Measurements from ENCODE around the gene FBXW11.

The FBXW11 gene

DNA sequence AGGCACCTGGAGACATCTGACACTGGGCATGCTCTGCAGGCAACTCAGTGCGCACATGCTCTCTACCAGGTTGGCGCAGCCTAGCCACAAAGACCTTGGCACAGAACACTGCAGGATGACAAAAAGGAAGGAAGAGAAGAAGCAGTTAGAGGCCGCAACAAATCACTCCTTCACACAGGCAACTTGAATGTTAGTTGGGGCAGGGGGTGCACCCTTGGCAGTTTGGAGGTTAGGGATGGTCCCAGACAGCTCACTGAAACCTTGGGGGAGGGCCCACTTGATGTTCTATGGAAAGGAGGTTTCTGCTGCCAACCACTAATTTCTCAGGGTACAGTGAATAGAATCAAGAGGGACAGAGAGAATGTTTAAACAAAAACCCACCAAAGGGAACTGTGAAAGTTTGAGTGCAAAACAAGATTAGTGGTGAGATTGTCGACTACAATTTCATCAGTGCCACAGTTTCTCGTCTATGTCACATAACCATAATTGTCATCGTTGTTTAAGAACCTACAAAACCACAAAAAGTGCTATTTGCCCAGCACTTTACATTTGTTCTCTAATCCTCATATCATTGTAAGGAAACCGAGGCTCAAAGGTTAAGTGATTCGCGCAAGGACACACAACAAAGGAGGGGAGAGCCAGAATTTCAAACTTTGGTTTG lies 48.7 kb downstream of the FBXW11 start:
- Histone ChIP-seq H3K27me3 (ENCODE audit: control insufficient read depth, low read length) (no peaks in the 10 kb centered on the region), H3K9me2 (replicated peaks; ENCODE audit: control insufficient read depth, low read length) (no peaks in the 10 kb centered on the region), H3K9me3 (ENCODE audit: control insufficient read depth, insufficient read depth, low read length) (no peaks in the 10 kb centered on the region), H3K4me3 (ENCODE audit: low read length) (no peak overlapping the region), H3F3A (ENCODE audit: control insufficient read depth, insufficient read depth) (no peaks in the 10 kb centered on the region), H3K36me3 (ENCODE audit: control insufficient read depth, low read length) (no peaks in the 10 kb centered on the region), H3K79me2 (ENCODE audit: control insufficient read depth, low read length) (peaks cover 96% of the 10 kb centered on the region), H4K20me1 (ENCODE audit: control insufficient read depth, insufficient read depth, low read depth, low read length) (peaks cover 14% of the 10 kb centered on the region; the same call in 1 of the 2 replicates), H3K27ac (ENCODE audit: low read depth, low read length) (no peak overlapping the region), H3K4me1 (ENCODE audit: control insufficient read depth, low read length) (peaks cover 8% of the 10 kb centered on the region), H3K4me2 (ENCODE audit: low read length) (no peak overlapping the region)
- TF ChIP-seq EZH2phosphoT487 (IDR thresholded peaks at IDR 0.05; ENCODE audit: borderline replicate concordance, low read length): no peak

GRCh38 chr5:171956887-171957495 lies 49.4 kb downstream of the FBXW11 start:
- H3K4me1 ChIP-seq (ENCODE audit: control insufficient read depth, low read length): peaks cover under 1% of the 10 kb centered on the region
- H3K79me2 ChIP-seq (ENCODE audit: control insufficient read depth, low read length): peaks cover 90% of the 10 kb centered on the region
- H3K27ac ChIP-seq (ENCODE audit: low read depth, low read length): no peak overlapping the region
- no peak overlapping the region for H3K4me3 ChIP-seq (ENCODE audit: low read length)
- no peaks in the 10 kb centered on the region for H3K36me3 ChIP-seq (ENCODE audit: control insufficient read depth, low read length)
- no peaks in the 10 kb centered on the region for H3K9me2 ChIP-seq (replicated peaks; ENCODE audit: control insufficient read depth, low read length)
- H4K20me1 ChIP-seq (ENCODE audit: control insufficient read depth, insufficient read depth, low read depth, low read length): peaks cover 14% of the 10 kb centered on the region; the same call in 1 of the 2 replicates
- no peak overlapping the region for H3K4me2 ChIP-seq (ENCODE audit: low read length)
- H3K27me3 ChIP-seq (ENCODE audit: control insufficient read depth, low read length): no peaks in the 10 kb centered on the region
- H3K9me3 ChIP-seq (ENCODE audit: control insufficient read depth, insufficient read depth, low read length): no peaks in the 10 kb centered on the region
- TF ChIP-seq EZH2phosphoT487 (IDR thresholded peaks at IDR 0.05; ENCODE audit: borderline replicate concordance, low read length) (no peak), CTCF (IDR thresholded peaks at IDR 0.05; ENCODE audit: low read depth, low read length, poor library complexity, severe bottlenecking) (no peak)
- H3F3A ChIP-seq (ENCODE audit: control insufficient read depth, insufficient read depth): no peaks in the 10 kb centered on the region

- Histone ChIP-seq H3F3A (ENCODE audit: control insufficient read depth, insufficient read depth) (no peaks in the 10 kb centered on the region), H3K9me2 (replicated peaks; ENCODE audit: control insufficient read depth, low read length) (no peaks in the 10 kb centered on the region), H4K20me1 (ENCODE audit: control insufficient read depth, insufficient read depth, low read depth, low read length) (peaks cover 13% of the 10 kb centered on the region; the same call in 1 of the 2 replicates), H3K27me3 (ENCODE audit: control insufficient read depth, low read length) (no peaks in the 10 kb centered on the region), H3K27ac (ENCODE audit: low read depth, low read length) (no peak overlapping the region), H3K36me3 (ENCODE audit: control insufficient read depth, low read length) (no peaks in the 10 kb centered on the region), H3K4me2 (ENCODE audit: low read length) (no peak overlapping the region), H3K79me2 (ENCODE audit: control insufficient read depth, low read length) (peaks cover 90% of the 10 kb centered on the region), H3K4me3 (ENCODE audit: low read length) (no peak overlapping the region), H3K9me3 (ENCODE audit: control insufficient read depth, insufficient read depth, low read length) (no peaks in the 10 kb centered on the region), H3K4me1 (ENCODE audit: control insufficient read depth, low read length) (no peaks in the 10 kb centered on the region)
- no peak for TF ChIP-seq CTCF (IDR thresholded peaks at IDR 0.05; ENCODE audit: low read depth, low read length, poor library complexity, severe bottlenecking)
- no peak for TF ChIP-seq EZH2phosphoT487 (IDR thresholded peaks at IDR 0.05; ENCODE audit: borderline replicate concordance, low read length)
These were observed 50.1 kb downstream of the FBXW11 start for GRCh38 chr5:171956314-171956713.

- peaks cover 10% of the 10 kb centered on the region; the same call in 1 of the 2 replicates for H4K20me1 ChIP-seq (ENCODE audit: control insufficient read depth, insufficient read depth, low read depth, low read length)
These were observed 50.7 kb downstream of the FBXW11 start for GRCh38 chr5:171955761-171956160.

More at GRCh38 chr5:171955761-171956160, 50.7 kb downstream of the FBXW11 start:
- H3K27ac ChIP-seq (ENCODE audit: low read depth, low read length): no peak overlapping the region
- H3K4me3 ChIP-seq (ENCODE audit: low read length): no peak overlapping the region
- H3K4me1 ChIP-seq (ENCODE audit: control insufficient read depth, low read length): no peaks in the 10 kb centered on the region
- no peaks in the 10 kb centered on the region for H3K9me2 ChIP-seq (replicated peaks; ENCODE audit: control insufficient read depth, low read length)
- H3F3A ChIP-seq (ENCODE audit: control insufficient read depth, insufficient read depth): no peaks in the 10 kb centered on the region
- H3K4me2 ChIP-seq (ENCODE audit: low read length): no peak overlapping the region
- H3K9me3 ChIP-seq (ENCODE audit: control insufficient read depth, insufficient read depth, low read length): no peaks in the 10 kb centered on the region
- H3K36me3 ChIP-seq (ENCODE audit: control insufficient read depth, low read length): no peaks in the 10 kb centered on the region
- H3K27me3 ChIP-seq (ENCODE audit: control insufficient read depth, low read length): no peaks in the 10 kb centered on the region
- peaks cover 88% of the 10 kb centered on the region for H3K79me2 ChIP-seq (ENCODE audit: control insufficient read depth, low read length)
- TF ChIP-seq CTCF (IDR thresholded peaks at IDR 0.05; ENCODE audit: low read depth, low read length, poor library complexity, severe bottlenecking): no peak
- no peak for TF ChIP-seq EZH2phosphoT487 (IDR thresholded peaks at IDR 0.05; ENCODE audit: borderline replicate concordance, low read length)
